H9 (cell line): ENCODE results near the gene SLC9A7. TPM values are rescaled to one million over a fixed set of nuclear protein-coding genes. Genes with fewer than 3 reads are reported as not detected.

Source experiments
- DNase-seq: peaks from one replicate; pipeline ENCODE4 v3.0.0-alpha.2; 2017
- H2AFZ ChIP-seq: one replicate; pipeline ENCODE4 v1.6.1; 2013; ENCODE audit warnings: mild to moderate bottlenecking, low read length, control low read depth, moderate library complexity
- H2AK5ac ChIP-seq: 2 replicates; pipeline ENCODE4 v1.6.1; 2013; ENCODE audit warnings: low read length, control low read depth, mixed read lengths; ENCODE audit not compliant: insufficient read length
- H2BK120ac ChIP-seq: one replicate; pipeline ENCODE4 v1.6.1; 2013; ENCODE audit warnings: low read depth, mild to moderate bottlenecking, low read length, control low read depth, inconsistent platforms; ENCODE audit not compliant: poor library complexity, severe bottlenecking
- H2BK12ac ChIP-seq: 2 replicates; pipeline ENCODE4 v1.6.1; 2013; ENCODE audit warnings: low read length, control low read depth, mixed read lengths, low read depth; ENCODE audit not compliant: insufficient read length
- H2BK15ac ChIP-seq: 2 replicates; pipeline ENCODE4 v1.6.1; 2013; ENCODE audit warnings: low read depth, low read length, control low read depth
- H2BK20ac ChIP-seq: one replicate; pipeline ENCODE4 v1.6.1; 2013; ENCODE audit warnings: low read depth, mild to moderate bottlenecking, low read length, control low read depth, inconsistent platforms; ENCODE audit not compliant: poor library complexity, severe bottlenecking
- H2BK5ac ChIP-seq: 2 replicates; pipeline ENCODE4 v1.6.1; 2013; ENCODE audit warnings: low read length, control low read depth, mixed read lengths; ENCODE audit not compliant: insufficient read length
- H3K14ac ChIP-seq: 2 replicates; pipeline ENCODE4 v1.6.1; 2013; ENCODE audit warnings: low read length, control low read depth; ENCODE audit not compliant: insufficient read depth
- H3K18ac ChIP-seq: 2 replicates; pipeline ENCODE4 v1.6.1; 2013; ENCODE audit warnings: low read depth, mild to moderate bottlenecking, mixed read lengths, low read length, control low read depth; ENCODE audit not compliant: insufficient read length
- H3K23ac ChIP-seq: 2 replicates; pipeline ENCODE4 v1.6.1; 2013; ENCODE audit warnings: low read length, control low read depth, mixed read lengths, low read depth; ENCODE audit not compliant: insufficient read length
- H3K23me2 ChIP-seq: 2 replicates; pipeline ENCODE4 v1.6.1; 2013; ENCODE audit warnings: low read depth, mild to moderate bottlenecking, mixed read lengths, low read length, control low read depth; ENCODE audit not compliant: insufficient read length, poor library complexity, severe bottlenecking
- H3K27ac ChIP-seq: 2 replicates; pipeline ENCODE4 v1.5.1; 2013; ENCODE audit warnings: low read length, control low read depth, mixed read lengths, low read depth; ENCODE audit not compliant: insufficient read length
- H3K27me3 ChIP-seq: 2 replicates; pipeline ENCODE4 v1.6.1; 2013; ENCODE audit warnings: low read length, control low read depth, inconsistent platforms; ENCODE audit not compliant: insufficient read depth
- H3K4ac ChIP-seq: 2 replicates; pipeline ENCODE4 v1.6.1; 2013; ENCODE audit warnings: low read depth, mild to moderate bottlenecking, control low read depth, inconsistent platforms, low read length, moderate library complexity
- H3K4me1 ChIP-seq: 2 replicates; pipeline ENCODE4 v1.6.1; 2013; ENCODE audit warnings: low read length, control low read depth, inconsistent platforms; ENCODE audit not compliant: insufficient read depth
- H3K4me2 ChIP-seq: 2 replicates; pipeline ENCODE4 v1.6.1; 2013; ENCODE audit warnings: low read length, control low read depth, mixed read lengths; ENCODE audit not compliant: insufficient read length, insufficient read depth
- H3K56ac ChIP-seq: 2 replicates; pipeline ENCODE4 v1.6.1; 2013; ENCODE audit warnings: low read depth, mild to moderate bottlenecking, mixed read lengths, low read length, control low read depth; ENCODE audit not compliant: insufficient read length
- H3K79me1 ChIP-seq: 2 replicates; pipeline ENCODE4 v1.6.1; 2013; ENCODE audit warnings: low read depth, mild to moderate bottlenecking, moderate library complexity, low read length, control low read depth, inconsistent platforms; ENCODE audit not compliant: insufficient read depth, poor library complexity, severe bottlenecking
- H3K79me2 ChIP-seq: 2 replicates; pipeline ENCODE4 v1.6.1; 2013; ENCODE audit warnings: low read length, control low read depth, inconsistent platforms; ENCODE audit not compliant: insufficient read depth
- H3K9ac ChIP-seq: 2 replicates; pipeline ENCODE4 v1.6.1; 2013; ENCODE audit warnings: low read length, control low read depth, mixed read lengths; ENCODE audit not compliant: insufficient read length; ENCODE audit errors: extremely low read depth
- H3K9me3 ChIP-seq: one replicate; pipeline ENCODE4 v1.6.1; 2013; ENCODE audit warnings: low read depth, low read length, inconsistent platforms; ENCODE audit not compliant: control insufficient read depth
- H3T11ph ChIP-seq: one replicate; pipeline ENCODE4 v1.6.1; 2013; ENCODE audit warnings: mild to moderate bottlenecking, low read length, control low read depth, inconsistent platforms
- H4K20me1 ChIP-seq: one replicate; pipeline ENCODE4 v1.6.1; 2013; ENCODE audit not compliant: control insufficient read depth, insufficient read length, insufficient read depth
- H4K5ac ChIP-seq: 2 replicates; pipeline ENCODE4 v1.6.1; 2013; ENCODE audit warnings: low read depth, mild to moderate bottlenecking, mixed read lengths, low read length, control low read depth; ENCODE audit not compliant: insufficient read length
- H4K8ac ChIP-seq: replicated peaks from 2 replicates; pipeline ENCODE4 v1.6.1; 2013; ENCODE audit warnings: low read length, control low read depth, mixed read lengths, low read depth; ENCODE audit not compliant: insufficient read length
- H4K91ac ChIP-seq: 2 replicates; pipeline ENCODE4 v1.6.1; 2013; ENCODE audit warnings: low read depth, mild to moderate bottlenecking, moderate library complexity, mixed read lengths, low read length, control low read depth; ENCODE audit not compliant: insufficient read length
- H3K27ac Mint-ChIP-seq, 3 experiments: 2 replicates in 2 of 3; 3 replicates in 1 of 3; pipeline ENCODE4 v1.8.0; 2020 to 2021; ENCODE audit warnings: mixed read lengths in 3 of 3, mild to moderate bottlenecking in 1 of 3, moderate library complexity in 1 of 3
- H3K27me3 Mint-ChIP-seq: 2 replicates; pipeline ENCODE4 v1.8.0; 2021; ENCODE audit warnings: low read depth, mild to moderate bottlenecking, moderate library complexity, mixed read lengths
- H3K36me3 Mint-ChIP-seq, 3 experiments: 2 replicates in 2 of 3; 3 replicates in 1 of 3; pipeline ENCODE4 v1.8.0; 2020 to 2021; ENCODE audit warnings: low read depth in 3 of 3, mixed read lengths in 3 of 3; ENCODE audit not compliant: insufficient read depth in 1 of 3
- H3K4me1 Mint-ChIP-seq, 2 experiments: 2 replicates each; pipeline ENCODE4 v1.8.0; 2020; ENCODE audit warnings: mixed read lengths in 2 of 2
- H3K4me3 Mint-ChIP-seq, 2 experiments: 2 replicates in 1 of 2; 3 replicates in 1 of 2; pipeline ENCODE4 v1.8.0; 2020 to 2021; ENCODE audit warnings: mild to moderate bottlenecking in 2 of 2, mixed read lengths in 2 of 2, moderate library complexity in 1 of 2
- H3K9me3 Mint-ChIP-seq, 2 experiments: 2 replicates in 1 of 2; 3 replicates in 1 of 2; pipeline ENCODE4 v1.8.0; 2020; ENCODE audit warnings: mild to moderate bottlenecking in 2 of 2, mixed read lengths in 2 of 2, moderate library complexity in 1 of 2
- CTCF ChIP-seq: fragments of 200-600 bp; sonication (generic); conservative IDR thresholded peaks from 3 replicates; pipeline ENCODE4 v1.8.0; 2021; ENCODE audit warnings: antibody characterized with exemption, mild to moderate bottlenecking
- WGBS: extraction: QIAGEN DNeasy Blood & Tissue Kit; methylation state at CpG from one replicate; pipeline ENCODE4 v1.1.7; 2013; ENCODE audit warnings: missing lambda C conversion rate, low lambda C conversion rate, mixed read lengths; ENCODE audit not compliant: insufficient read length; ENCODE audit errors: extremely low coverage; 5-methylcytosine and 5-hydroxymethylcytosine counted together
- total RNA-seq: library from RNA; stranded (reverse); gene quantifications from 2 replicates; pipeline ENCODE4 v1.2.1, GENCODE V29; 2021

SLC9A7 gene
- total RNA-seq, 1 experiment from 2014 or later, result 5.9 TPM

- Histone ChIP-seq H3K4me1 (peaks cover 3% of the 10 kb centered on the region; the same call in 1 of the 2 replicates), H2AK5ac (no peak overlapping the region), H3K9me3 (peaks cover 14% of the 10 kb centered on the region), H4K5ac (no peak overlapping the region), H3K23me2 (no peaks in the 10 kb centered on the region), H3K79me2 (no peaks in the 10 kb centered on the region), H3K4ac (no peak overlapping the region), H3K79me1 (no peaks in the 10 kb centered on the region), H2BK120ac (no peak overlapping the region), H4K8ac (no peak overlapping the region), H3K27ac (no peak overlapping the region), H3K4me2 (no peak overlapping the region), H4K20me1 (no peaks in the 10 kb centered on the region), H3K14ac (no peak overlapping the region), H3K27me3 (no peaks in the 10 kb centered on the region), H3K18ac (no peak overlapping the region), H2BK12ac (no peak overlapping the region), H2BK5ac (no peak overlapping the region), H4K91ac (no peak overlapping the region), H3T11ph (no peak overlapping the region), H2AFZ (no peak overlapping the region), H2BK15ac (no peak overlapping the region), H3K9ac (no peak overlapping the region), H3K56ac (no peak overlapping the region), H3K23ac (no peak overlapping the region), H2BK20ac (no peak overlapping the region)
- Mint-ChIP-seq H3K27me3 (no peaks in the 10 kb centered on the region), H3K4me1 (peaks cover 11 to 12% of the 10 kb centered on the region in 2 experiments), H3K4me3 (no peak overlapping the region), H3K27ac (no peak overlapping the region), H3K36me3 (peaks cover 0 to 2% (median 0%) of the 10 kb centered on the region in 3 experiments; a peak in 1 of 7 replicates), H3K9me3 (peaks cover 53% of the 10 kb centered on the region in 2 experiments)
- no peak for TF ChIP-seq CTCF
- DNase-seq, result no peak
- no CpG with 5 or more reads among the region's 2 CpGs for WGBS
Observed at GRCh38 chrX:46693149-46693548, 65.8 kb downstream of the SLC9A7 start.
